Measurements from ENCODE around the gene SPACA9.

The SPACA9 gene

DNA sequence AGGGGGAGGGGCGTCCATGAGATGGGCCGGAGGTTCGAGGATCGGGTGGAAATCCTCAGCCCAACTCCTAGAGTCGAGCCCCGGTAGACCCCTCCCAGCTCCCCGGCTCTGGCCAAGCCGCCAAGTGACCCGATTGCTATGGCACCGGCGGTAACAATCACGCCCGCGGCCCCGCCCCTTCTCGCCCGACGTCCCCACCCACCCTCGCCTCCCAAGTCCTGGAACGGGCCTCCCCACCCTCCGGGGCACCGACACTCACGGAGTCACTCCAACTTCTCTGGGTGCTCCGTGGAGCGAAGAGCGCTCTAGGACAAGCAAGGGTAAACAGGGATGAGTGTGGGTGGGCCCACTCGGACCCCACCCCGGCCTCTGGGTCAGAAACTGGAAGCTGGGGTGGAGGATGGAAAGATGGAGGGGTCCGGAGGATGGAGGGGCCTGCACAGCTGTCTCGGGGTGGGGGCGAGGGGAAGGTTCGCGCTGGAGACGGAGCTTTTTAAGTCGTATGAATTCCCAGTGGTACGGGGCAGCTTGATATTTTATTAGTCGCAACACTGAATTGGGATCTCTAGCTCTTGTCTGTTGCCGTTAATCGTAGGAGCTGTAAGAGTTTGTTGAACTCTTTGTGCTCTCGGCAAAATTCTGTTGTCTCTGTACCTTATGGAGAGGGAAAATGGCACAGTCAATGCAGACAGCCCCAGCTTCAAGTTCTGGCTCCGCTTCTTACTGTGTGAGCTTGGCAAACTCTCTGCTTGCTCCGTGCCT, at the start of gene SPACA9:
Gene SPACA9, plus strand, starts transcription at position 204 of the 762 bp plus-strand sequence. CDS start 5,050 bp downstream, outside the sequence.
- in situ Hi-C loops (cut with MboI; ENCODE audit: low sequenced_read_pairs) = no loop called here

DNA sequence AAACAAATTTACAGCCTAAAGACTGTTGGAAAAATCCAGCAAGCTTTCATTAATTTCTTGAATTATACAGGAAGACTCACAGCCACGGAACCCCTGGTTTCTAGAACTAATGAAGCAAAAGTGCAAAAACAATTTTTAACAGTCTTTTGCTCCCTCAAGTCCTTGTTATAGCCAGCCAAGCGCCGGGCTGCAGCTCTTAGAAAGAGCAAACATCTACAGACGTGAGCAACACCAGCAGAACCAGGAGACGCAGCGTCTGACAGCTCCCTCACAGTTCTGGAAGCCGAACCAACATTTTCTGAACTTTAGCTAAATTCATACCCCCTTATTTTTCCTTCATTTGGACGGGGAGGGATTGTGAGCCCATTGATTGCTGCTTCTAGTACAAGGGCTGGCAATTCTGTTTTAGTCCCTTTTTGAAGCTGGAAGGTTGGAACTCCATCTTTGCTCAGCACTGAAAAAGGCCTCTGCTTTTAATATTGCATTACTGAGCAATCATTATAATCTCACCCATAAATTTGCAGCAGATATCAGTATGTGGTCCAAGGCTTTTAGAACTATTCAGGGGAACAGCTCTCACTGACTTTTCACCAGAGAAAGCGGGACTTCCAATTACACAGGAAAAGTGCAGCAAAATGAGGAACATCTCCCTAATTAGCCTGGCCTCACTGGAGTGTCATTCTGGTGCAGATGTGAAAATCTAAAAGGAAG, 46.4 kb upstream of the SPACA9 start:
- in situ Hi-C loops (cut with MboI; ENCODE audit: low sequenced_read_pairs) = no loop called here

DNA sequence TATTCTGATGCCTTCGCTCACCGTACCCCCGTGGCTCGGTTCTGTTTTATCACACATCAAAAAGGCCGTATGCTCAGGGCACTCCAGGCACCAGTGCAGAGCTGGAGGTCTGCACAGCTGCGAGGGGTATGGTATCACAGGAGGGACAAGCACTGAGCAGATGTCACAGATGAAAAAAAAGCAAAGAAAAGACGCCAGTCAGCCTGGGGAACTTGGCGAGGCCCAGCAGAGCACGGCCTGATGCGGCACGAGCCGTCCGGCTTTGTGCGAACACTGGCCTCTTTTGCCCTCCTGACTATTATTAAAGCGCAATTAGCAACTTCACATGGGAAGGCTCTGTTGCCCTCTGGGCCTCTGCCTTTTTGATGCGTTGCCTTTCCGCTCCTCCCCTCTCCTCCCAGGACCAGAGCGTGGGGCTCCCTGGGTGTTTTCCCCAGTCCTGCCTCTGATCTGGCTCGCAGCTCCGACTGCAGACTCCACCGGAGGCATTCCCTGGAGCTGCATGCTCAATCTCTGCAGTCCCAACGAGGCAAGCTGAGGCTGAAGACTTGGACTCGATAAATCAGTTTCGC, 45.1 kb upstream of the SPACA9 start:
- in situ Hi-C loops (cut with MboI; ENCODE audit: low sequenced_read_pairs) = no loop called here

DNA sequence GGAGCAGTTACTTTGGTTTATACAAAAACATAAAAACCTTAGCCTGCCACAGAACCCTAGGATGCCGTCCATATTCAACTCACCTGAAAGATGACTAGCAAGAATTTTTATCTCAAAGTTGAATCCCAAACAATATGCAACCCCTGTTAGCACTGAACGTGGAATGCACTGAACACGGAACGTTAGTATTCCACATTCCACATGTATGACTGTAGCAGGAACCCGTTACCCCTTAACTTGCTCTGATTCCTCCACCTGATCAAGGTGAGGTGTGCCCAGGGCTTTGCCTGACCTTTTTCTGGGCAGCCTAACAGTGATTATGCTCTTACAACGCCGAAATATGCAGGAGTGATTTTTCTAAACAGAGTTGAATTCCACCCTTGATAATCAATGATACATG, 44.4 kb upstream of the SPACA9 start:
- in situ Hi-C loops (cut with MboI; ENCODE audit: low sequenced_read_pairs) = no loop called here

DNA sequence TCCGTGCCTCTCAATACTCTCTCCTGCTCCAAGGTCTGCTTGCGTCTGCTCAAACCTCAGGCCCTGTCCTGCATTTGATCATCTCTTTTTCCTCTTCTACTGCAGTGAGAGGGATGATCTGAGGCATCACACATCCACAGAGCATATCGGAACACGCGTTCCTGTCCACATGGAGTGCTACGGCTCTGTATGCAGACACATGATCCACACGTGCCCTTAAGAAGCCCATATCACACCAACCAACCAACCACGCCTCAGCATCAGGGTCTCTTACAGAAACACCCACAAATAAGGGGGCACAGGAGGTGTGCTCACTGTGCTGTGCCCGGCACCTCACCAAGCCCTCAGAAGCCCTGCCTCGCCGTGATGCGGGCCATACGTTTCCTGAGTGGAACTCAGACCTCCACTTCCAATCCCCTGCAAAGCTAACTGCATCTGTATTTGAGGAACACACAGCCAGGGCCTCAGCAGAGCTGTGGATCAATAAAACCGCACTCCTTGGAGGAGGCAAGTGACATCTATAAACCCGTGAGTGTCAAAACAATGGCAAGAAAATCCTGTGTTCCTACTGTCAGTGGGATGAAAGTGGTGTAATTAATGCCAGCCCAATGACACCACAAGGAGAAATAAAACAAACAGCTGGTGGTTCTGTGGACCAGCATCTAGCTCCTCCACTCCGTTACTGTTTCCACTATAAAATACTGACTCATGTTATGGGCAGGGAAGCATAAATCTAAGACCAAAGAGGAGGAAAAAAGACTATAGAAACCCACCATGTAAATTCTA, 41.0 kb upstream of the SPACA9 start:
- in situ Hi-C loops (cut with MboI; ENCODE audit: low sequenced_read_pairs) = no loop called here

DNA sequence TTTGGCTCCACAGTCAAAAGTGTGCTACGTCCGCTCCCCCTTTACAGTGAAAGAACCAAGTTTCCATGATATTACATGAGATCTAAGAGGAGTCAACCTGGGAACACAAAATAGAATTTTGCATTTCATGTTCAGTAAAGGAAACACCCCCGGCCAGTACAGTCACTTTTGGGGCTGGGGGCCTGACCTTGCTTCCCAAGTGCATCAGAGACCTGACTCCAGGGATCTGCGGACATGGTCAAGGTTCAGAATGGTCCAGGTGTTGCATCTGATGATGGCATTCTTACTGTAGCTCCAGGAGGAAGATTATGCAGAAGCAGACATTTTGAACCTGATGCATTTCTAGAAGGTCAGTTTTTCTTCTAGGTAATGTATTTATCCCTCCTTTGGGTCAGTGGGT, 40.4 kb upstream of the SPACA9 start:
- in situ Hi-C loops (cut with MboI; ENCODE audit: low sequenced_read_pairs) = no loop called here

DNA sequence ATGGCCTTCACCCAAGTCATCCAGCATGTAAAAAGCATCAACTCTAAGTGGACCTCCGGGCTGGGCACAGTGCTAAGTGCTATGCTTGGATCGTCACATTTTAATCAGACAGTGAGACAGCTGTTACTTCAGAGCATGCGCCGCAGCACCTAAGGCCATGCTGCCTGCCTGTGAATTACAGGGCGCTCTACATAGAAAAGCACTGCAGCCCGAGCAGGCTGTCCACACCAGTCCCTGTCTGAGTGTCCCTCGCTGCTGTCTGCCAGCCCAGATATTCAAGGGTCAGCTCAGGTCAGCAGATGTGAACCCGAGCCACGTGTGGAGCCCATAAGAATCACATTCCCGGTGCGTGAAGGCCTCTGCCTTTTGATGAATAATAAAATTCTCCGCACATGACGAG, 37.7 kb upstream of the SPACA9 start:
- in situ Hi-C loops (cut with MboI; ENCODE audit: low sequenced_read_pairs) = no loop called here

DNA sequence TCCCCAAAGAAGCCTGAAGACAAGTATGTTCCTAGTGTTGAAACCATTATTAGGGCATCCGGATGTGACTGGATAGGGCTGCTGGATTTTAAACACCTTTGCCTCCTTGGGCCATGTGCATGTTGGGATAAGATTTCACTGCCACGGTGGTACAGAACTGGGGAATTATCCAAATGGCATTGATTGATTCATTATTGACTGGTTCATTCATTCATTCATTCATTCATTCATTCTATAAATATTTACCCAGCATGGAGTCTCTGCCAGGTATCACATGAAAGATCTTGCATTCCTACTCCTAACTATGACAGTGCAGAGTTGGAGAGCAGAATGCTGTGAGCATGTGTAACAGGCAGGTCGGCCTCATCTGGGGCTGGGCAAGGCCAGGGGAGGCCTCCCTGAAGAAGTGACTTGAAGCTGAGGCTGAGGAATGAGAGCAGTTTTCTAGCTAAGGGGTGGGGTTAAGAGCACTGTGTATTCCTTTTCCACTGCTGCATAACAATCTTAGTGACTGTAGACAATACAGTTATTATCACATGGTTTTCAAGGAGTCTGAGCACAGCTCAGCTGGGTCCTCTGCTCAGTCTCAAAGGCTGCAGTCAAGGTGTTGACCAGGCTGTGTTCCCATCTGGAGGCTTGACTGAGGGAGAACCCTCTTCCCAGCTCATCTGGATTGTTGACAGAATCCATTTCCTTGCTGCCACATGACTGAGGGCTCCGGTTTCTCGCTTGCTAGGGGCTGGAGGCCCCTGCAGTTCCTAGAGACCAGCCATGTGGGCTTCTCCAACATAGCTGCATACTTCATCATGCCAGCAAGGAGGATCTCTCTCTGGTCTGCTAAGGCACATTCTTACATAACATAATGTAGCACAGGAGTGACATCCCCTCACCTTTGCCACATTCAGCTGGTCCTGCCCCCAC, 36.3 kb upstream of the SPACA9 start:
- in situ Hi-C loops (cut with MboI; ENCODE audit: low sequenced_read_pairs) = no loop called here

DNA sequence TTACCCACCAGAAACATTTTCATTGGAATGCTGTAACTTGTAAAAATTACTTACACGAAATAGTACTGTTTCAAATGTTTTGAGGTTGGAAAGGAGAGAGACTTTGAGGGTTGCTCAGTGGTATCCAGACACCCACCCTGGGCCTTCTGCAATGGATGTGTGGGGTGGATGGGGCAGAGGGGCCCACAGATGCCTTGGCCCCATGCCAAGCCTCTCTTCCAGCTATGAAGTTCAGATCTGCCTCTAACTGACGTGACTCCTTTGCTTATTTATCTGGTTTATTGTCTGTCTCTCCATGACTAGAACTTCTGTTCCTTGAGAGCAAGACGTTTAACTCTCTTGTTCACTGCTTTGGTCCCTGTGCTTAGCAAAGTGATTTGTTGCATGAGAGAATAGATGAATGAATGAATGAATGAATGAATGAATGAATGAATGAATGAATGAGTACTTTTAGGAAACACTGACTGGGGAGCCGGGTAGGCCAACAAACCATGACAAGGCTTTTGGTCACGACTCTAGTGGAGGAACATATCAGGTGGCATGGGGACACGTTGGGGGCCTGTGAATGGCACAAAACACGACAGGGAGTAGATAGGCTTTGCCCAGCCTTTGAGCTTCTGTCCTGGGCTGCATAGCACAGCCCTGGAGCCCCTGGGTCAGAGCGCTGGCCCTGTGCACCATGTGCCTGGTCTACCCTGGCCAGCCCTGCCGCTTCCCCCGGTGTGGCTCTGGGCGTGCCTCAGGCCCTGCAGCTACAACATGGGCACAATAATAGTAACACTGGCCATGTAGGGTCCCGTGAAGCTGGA, 32.4 kb upstream of the SPACA9 start:
- in situ Hi-C loops (cut with MboI; ENCODE audit: low sequenced_read_pairs) = no loop called here

DNA sequence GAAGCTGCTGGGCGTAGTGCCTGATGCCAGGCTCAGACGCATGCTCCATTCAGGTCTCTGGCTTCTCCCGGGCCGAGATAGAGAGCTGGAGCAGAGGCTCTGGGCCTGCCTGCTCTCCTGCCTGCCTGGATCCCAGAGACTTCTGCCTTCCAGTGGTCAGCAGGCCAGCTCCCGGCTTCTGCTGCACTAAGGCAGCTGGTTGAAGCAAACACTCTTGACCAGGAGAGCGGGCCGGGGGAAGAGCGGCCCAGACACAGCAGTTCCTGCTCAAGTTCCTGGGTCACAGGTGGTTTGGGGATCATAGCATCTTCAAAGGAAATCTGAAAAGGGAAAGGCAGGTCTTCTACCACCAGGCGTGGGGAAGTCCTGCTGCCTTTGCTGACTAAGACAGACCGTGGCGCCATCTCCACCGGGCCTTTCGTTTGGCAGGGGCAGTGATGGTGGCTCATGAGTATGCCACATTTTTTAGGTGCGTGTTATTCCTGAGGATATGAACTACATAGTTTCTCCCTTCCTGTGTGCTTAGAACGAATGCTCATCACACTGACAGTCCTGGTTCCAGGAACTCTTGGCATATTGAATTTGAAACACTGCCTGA, 31.7 kb upstream of the SPACA9 start:
- in situ Hi-C loops (cut with MboI; ENCODE audit: low sequenced_read_pairs) = no loop called here

DNA sequence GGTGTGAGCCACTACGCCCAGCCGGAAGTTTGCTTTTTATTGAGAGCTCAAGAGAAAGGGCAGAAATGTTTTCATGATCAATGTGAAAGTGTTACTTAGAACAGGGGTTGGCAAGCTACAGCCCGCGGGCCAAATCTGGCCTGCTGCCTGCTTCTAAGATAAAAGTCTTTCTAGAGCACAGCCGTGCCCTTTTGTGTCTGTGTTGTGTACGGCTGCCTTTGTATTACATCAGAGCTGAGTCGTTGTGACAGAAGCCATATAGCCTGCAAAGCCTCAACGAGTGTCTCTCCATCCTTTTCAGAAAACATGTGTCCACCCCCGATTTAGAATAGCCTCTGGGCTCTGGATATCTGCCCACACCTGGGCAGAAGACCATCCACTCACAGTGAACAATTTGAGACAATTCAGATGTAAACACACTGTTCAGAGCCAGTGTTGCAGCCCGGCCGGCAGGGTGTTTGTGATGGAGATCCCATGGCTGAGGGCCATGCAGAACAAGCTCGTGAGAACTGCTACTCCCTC, 29.5 kb upstream of the SPACA9 start:
- in situ Hi-C loops (cut with MboI; ENCODE audit: low sequenced_read_pairs) = no loop called here

DNA sequence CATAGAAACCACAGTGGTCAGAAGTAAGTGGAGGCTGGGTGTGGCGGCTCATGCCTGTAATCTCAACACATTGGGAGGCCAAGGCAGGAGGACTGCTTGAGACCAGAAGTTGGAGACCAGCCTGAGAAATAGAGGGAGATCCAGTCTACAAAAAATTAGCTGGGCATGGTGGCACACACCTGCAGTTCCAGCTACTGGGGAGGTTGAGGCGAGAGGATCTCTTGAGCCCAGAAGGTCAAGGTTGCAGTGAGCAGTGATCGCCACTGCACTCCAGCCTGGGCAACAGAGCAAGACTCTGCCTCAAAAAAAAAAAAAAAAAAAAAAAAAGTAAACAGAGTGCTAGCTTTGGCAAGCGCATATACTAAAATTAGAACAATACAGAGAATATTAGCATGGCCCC, 25.2 kb upstream of the SPACA9 start:
- in situ Hi-C loops (cut with MboI; ENCODE audit: low sequenced_read_pairs) = no loop called here

DNA sequence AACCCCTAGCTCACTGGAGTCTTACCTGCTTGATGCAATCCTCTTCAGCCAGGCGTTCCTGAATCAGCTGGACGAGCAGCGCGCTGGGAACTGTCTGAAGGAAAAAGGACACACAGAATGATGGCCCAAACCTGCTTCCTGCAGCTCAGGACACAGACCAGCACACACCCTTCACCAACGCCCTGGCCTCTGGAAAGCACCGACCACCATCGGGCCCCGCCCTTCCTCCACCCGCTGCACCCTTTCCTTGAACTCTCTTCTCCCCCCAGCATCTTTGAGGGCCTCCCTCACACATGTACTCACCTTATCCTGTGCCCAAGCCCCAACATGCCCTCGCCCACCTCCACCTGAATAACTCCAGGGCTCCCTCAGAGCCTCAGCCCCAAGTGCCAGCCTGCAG, 23.9 kb upstream of the SPACA9 start:
- in situ Hi-C loops (cut with MboI; ENCODE audit: low sequenced_read_pairs) = no loop called here

DNA sequence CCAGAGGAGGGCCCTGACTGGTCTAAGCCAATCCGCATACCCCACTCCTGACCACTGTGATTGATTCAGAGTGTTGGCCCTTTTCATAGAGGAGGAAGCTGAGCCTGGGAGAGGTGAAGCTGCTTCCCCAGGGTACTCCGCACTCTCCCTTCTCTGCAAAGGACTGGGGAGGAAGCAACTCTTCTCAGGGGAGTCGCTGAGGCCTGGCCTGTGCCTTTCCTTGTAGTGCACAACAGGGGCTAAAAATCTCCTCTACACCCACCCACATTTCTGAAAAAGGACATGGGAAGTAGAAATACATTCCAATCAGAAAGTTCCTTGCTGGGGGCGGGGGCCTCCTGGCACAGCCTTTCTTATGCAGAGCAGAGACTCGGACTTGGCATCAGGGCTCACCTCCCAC, 22.8 kb upstream of the SPACA9 start:
- in situ Hi-C loops (cut with MboI; ENCODE audit: low sequenced_read_pairs) = no loop called here

DNA sequence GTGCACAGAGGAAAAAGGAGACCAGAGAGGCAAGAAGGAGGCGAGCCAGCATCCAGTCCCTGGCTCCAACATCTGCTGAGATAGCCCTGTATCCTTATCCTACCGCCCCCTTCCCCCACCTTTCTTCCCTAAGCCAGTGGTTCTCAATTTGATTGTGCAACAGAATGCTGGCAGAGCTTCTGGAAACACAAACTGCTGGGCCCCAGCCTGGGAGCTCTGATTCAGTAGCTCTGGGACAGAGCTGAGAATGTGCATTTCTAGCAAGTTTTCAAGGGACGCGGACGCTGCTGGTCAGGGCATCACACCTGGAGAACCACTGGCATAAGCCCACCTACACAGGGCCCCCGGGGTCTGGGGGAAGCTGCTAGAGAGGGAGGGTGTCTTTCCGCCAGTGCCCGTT, 21.7 kb upstream of the SPACA9 start:
- in situ Hi-C loops (cut with MboI; ENCODE audit: low sequenced_read_pairs) = no loop called here

DNA sequence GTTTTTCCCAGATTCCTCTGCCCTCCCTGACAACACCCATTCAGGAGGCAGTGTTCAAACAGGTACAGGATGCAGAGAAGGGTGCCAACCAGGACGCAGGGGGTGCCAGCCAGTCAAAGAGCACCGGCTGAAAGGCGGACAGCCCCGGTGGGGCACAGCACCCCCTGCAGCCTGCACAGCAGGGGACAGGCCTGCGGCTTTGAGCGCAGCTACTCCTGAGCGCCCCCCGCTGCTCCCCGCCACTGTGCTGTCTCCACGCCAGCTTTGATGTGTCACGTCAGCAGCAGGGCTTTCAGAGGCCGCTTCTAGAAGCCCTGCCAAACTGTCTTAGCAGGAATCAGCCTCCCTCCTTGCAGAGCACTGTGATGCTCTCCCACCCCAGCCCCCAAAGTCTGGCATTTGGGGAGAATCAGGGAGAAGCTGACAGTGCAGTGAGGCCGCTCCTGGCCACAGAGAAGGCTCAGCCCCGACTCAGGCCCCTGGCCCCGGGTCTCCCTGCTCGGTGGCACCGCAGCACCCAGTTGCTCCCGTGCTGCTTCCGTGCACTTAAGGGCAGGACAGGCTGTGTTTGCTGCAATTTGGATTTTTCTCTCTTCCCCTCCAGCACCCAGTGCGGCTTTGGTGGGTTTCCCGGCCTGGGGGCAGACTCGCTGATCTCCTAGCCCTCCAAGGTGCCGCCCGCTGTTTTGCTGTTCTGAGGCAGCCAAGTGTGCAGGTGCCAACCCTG, 20.9 kb upstream of the SPACA9 start:
- in situ Hi-C loops (cut with MboI; ENCODE audit: low sequenced_read_pairs) = no loop called here

DNA sequence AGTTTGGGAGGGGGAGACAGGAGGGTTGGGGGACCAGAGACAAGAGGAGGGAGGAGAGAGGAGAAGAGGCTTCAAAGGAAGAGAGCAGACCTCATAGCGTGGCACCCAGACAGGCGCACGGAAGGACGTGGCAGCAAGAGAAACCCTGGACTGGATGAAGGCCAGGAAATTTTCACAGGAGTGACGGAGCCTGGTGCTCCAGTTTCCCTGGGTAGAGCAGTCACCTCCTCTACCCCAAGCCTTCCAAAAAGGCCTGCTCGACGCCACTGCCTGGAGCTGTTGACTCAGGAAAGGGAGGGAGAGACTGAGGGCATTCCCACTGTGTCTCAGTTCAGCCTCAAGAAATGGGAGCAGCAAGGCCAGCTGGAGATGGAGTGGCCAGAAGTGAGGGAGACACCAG, 19.9 kb upstream of the SPACA9 start:
- in situ Hi-C loops (cut with MboI; ENCODE audit: low sequenced_read_pairs) = no loop called here

DNA sequence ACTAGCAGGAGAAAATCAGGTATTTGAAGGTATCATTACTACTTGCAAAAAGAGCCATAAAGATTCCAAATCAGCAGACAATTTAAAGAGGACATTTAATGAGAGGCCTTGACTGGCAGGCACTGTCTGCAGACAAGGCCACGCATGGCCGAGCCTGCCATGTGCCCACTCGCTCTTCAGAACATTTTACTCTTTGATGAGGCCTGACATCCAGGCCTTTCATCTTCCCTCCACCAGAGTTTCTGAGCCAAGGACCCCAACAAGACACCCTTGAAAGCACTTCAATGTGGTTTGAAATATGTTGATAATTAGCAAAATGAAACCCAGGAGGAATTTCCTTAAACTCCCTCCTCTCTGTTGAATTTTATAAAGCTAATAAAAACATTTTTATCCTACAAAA, 17.0 kb upstream of the SPACA9 start:
- in situ Hi-C loops (cut with MboI; ENCODE audit: low sequenced_read_pairs) = no loop called here
